GM21447 (cell line): ENCODE data around the gene LINGO1.

Source experiments
- ATAC-seq: cut with Tn5 transposase; IDR thresholded peaks from one replicate; pipeline ENCODE4 v1.9.1; 2021; ENCODE audit not compliant: unreplicated experiment

Gene LINGO1

DNA sequence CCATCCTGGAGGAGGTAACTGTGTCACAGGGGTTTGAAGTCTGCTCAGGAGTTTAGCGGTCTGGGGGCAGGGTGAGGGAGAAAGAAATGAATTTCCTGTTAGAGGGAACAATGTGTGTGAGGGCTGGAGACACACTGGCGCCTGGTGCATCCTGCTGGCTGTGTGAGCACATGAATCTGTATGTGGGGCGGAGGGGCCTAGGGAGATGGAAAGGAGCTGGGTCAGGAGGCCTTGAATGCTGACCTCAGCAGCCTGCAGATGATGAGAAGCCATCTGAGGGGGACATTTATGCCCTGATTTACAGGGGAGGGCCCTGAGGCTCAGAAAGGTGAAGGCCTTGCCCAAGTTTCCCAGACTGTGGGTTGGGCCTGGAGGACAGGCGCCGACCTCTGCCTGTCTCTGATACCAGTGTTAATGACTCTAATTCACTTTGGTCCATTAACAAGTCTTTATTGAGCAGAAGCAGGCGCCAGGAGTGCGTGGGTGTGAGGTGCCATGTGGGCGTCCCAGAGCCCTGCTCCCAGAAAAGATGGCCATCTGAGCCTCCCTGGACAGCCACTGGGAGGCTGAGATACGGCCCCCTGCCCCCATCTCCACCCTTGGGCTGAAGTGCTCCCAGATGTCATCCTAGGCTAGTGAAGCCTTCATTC lies 34.8 kb downstream of the LINGO1 start:
- ATAC-seq, result no peak

DNA sequence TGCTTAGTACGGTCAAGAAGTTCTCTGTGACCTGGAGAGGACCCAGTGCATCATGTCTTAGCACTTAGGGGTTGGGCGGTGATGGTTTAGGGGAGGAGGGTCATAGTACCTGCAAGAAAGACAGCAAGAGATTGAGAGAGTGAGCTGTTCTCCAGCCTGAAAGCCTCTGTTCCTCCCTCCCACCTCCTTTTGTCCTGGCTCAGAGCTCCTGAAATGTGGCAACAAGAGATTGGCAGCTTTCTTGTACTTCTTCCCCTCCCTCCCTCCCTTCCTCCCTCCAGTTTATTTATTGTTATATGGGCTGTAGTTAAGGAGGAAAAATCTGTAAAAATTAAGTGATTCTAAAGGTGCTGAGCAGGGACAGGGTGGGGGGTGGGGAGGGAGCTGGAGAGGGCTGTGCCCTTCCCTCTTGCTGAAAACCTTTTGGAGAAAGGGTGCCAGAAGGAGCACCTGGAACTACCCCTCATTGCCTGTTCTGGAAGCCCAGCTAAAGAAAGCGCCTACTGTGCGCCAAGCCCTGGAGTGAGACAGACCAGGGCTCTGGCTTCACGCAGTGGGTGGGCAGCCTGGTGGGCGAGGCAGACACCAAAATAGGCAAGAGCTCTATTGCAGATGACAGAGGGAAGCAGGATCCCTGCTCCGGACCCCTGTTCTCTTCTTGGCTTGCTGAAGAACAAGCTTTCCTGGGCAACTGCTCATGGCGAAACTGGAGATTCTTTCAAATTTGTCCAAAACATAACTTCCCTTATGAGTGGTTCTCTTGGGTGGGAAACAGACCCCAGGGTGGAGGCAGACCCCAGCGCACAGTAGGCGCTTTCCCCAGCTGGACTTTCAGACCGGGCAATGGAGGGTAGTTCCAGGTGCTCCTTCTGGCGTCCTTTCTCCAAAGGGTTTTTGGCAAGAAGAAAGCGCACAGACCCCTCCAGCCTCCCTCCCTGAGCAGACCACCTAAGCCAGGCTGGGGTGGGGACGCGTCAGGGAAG lies 35.6 kb downstream of the LINGO1 start:
- no peak for ATAC-seq

- ATAC-seq, result no peak
These were observed 37.5 kb downstream of the LINGO1 start for GRCh38 chr15:77595231-77595630.

DNA sequence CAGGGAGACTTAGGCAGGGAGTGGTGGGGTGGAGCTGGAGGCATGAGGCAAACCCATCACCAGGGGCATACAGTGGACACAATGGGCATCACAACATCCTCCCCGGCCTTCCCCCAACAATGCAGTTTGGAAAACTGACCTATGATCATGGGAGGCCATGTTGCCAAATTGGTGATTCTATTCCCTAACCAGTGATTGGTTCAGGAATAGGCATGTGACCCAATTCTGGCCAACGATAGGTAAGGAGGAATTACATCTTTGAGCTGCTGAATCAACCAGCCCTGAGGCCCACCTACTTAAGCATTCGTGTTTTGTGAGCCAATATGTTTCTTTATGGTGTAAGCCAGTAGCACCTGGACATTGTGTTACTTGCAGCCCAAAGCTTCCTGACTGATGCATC lies 40.0 kb downstream of the LINGO1 start:
- ATAC-seq, result no peak

DNA sequence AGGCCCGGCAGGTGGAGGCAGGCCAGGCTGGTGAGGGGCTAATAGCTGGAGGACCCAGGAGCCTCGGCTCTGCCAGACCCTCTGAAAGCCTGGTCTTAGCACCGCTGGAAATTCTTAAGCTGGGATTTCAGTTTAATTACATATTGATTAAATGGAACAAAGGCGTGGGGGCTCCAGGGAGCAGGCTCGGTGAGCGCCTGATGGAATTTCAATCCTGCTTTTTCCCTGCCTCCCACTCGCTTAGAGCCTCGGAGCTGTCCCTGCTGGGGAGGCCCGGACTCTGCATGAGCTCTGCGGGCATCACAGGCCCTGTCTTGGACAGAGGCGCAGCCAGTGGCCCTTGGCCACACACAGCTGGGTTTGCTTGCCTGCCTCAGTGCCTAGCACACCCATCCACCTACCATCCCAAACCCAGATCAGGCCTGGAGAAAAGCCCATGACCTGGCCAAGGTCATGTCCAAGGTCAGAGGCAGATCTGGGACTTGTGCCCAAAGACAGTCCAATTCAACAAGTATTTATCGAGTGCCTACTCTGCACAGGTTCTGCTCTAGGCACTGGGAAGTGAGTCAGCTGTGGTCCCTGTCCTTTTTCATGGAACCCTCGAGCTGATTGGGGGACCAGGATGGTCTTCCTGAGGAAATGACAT lies 40.6 kb downstream of the LINGO1 start:
- no peak for ATAC-seq

GRCh38 chr15:77589839-77590238 lies 42.9 kb downstream of the LINGO1 start:
- ATAC-seq, result no peak

- ATAC-seq, result no peak
These were observed 44.6 kb downstream of the LINGO1 start for GRCh38 chr15:77588126-77588525.

DNA sequence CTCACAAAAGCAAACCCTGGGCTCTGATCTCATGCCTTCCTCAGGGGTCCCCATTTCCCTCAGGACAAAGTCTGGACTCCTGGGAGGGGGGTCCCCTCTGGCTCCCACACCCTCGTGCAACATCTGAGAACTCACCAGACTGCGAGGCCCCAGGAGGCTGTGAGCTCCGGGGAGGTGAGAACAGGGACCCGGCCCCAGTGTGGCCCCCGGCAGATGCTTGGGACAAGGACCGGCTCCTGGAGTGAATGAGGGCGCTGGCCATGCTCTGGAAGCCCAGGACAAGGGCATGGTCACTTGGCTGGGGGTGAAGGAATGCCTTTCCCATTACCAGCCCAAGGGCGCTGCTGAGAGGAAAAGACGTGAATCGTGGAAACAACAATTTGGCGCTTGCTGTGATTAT lies 48.0 kb downstream of the LINGO1 start:
- no peak for ATAC-seq

GRCh38 chr15:77584201-77584600 lies 48.5 kb downstream of the LINGO1 start:
- ATAC-seq, result no peak

- ATAC-seq, result no peak
These were observed 49.9 kb downstream of the LINGO1 start for GRCh38 chr15:77582763-77583162.

GRCh38 chr15:77581896-77582569 lies 50.7 kb downstream of the LINGO1 start:
- ATAC-seq, result no peak

- ATAC-seq, result no peak
These were observed 51.6 kb downstream of the LINGO1 start for GRCh38 chr15:77580996-77581682.

DNA sequence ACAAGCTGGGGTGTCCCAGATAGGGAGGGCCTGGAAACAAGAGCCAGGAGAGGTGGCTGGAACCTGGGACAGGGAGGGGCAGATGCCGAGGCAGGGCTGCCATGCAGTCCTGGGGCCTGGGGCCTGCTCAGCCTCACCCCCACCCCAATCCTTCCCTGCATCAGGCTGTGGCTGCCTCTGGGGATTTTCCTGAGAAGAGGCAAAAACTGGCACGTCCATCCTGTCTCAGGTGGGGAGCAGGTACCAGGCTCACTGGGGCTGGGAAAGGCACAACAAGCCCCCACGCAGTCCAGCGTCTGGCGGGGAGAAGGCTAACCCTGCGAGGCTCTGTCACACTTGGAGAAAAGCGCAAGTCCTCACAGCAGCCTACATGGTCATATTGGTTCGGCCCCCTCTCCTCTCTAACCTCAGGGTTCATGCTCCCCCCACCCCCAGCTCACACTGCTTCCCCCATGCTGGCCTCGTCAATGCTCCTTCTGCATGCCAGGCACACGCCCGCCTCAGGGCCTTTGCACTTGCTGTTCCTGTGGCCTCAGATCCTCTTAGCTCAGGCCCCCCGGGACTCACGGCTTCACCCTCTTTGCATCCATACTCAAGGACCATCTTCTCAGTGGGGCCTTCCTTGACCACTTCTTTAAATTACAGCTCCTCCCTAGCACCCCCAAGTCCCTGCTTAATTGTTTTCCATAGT lies 53.1 kb downstream of the LINGO1 start:
- ATAC-seq, result no peak

DNA sequence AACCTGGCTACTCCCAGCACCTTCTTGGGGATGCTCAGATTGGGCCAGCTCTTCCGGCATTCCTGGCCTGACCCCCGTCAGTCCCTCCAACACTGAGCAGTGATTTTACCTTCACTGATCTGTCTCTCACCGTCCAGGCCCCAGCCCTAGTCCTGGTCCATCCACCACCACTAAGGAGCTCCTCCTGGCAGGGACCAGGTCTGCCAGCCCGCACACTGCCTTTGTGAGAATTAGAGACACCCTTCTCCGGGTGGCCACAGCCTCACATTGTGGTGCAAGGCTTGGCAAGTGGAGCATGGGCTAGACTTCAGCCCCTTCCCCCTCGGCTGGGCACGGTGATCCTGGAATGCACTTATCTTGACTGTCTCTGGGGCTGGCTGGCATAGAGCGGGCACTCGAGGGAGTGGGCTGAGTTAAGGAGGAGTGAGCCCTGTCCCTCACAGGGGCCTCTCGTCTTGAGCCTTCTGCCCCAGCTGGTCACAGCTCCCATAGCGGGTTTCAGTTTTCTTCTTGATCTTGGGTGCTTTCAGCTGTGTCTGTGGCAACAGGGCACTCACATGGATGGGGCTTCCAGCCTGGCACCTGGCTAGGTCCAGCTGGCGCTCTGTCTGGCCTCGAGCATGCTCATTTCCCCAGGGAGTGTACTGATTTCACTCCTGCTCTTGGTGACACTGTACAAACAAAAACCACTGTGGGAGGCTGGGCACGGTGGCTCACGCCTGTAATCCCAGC lies 53.9 kb downstream of the LINGO1 start:
- no peak for ATAC-seq

DNA sequence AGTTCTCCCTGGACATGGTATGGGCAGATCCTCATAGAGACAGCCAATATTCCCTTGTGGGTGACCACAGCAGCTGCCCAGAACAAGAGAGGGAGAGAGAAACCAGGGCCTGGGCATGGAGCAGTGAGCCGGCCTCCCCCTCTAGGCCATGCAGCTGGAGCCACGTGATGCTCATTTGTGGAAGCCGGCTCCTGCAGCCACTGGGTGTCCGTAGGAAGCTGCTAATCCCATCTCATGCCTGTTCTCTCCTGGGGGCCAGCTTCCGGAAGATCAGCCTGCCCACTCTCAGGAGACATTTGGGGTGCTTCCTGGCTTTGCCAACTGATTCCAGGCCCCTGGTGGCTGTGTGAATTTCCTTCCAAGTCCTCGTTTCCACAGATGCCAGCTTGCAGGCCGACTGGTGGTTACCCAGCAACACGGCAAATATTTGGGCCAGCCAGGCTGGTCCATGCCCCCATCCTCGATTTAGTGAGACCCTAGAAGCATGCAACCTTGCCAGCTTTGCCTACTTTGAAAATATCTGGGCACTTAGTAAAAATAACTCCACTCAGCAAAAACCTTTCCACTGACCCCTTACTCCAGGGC lies 55.3 kb downstream of the LINGO1 start:
- no peak for ATAC-seq

DNA sequence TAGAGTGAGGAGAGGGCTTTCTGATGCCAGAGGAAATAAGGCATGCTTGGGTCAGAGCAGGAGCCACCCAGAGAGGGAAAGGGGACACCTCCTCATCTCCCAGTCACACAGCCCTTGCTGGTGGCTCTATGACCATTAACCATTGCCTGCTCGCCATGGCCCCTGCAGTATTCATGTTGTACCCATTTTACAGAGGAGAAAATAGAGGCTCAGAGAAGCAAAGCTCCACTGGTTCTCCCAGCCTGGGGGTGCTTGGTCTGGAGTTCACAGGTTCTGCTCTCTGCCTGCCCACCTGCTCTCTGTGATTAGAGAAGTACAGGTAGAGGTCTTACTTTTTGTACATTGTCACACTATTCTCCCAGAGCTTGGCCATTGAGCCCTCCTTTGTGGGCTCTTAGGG lies 56.2 kb downstream of the LINGO1 start:
- ATAC-seq, result no peak

- ATAC-seq, result no peak
These were observed 57.3 kb downstream of the LINGO1 start for GRCh38 chr15:77575203-77575934.

GRCh38 chr15:77574521-77575202 lies 58.0 kb downstream of the LINGO1 start:
- no peak for ATAC-seq
